Activated T-cell treated with anti-CD3 and anti-CD28 coated beads, Interleukin-2, amount 50 U/mL, for 48 hours (primary cell): ENCODE measurements around the gene CNGA1.

ENCODE experiments used
- DNase-seq, 2 experiments: peaks; one replicate each; pipeline ENCODE4 v3.0.0-alpha.2; 2020

Gene CNGA1

DNA sequence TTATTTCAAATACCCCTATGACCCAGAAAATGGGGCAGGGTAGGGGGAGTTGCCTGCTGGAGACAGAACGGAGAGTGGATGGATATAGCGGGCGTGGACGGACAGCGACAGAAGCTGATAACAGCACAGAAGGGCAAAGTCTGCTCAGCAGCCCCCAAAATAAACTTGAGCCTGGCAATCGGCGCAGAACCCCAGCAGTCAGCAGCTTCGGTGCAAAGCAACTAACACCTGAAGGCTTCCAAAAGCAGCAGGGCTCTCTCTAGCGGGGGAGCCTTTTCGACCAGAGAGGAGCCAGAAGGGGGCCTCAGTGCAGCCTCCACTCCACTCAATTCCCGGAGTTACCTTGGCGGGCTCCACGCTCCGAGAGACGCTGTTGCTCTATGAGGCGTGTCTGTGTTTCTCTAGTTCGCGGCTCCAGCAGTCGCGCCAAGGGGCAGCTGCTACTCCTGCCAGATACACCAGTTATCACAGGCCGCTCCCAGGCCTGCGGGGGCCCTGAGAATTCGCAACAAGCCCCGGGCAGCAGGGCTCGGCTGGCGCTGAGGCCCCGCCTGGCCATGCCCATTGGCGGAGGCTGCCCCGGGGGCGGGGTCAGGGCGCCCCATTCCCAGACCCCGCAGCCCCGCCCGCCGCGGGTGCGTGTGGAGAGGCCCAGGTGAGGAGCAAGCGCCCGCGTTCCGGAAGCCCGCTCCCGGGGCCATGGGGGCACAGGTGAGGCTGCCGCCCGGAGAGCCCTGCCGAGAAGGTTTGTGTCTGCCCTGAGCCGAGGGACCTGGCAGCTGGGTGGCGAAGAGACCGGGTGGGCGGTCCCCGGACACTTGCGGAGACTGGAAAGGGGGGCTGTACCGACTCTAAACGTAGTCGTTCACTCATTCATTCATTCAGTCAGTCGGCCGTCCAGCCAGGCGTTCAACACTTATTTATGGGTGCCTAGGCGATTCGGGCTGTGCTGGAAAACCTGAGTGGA is at the start of gene CNGA1, which contains the start of gene NIPAL1:
CNGA1 (minus strand) TSS at position 541 of the 967 bp plus-strand sequence. CDS start 63,992 bp downstream, outside the sequence.
NIPAL1 (plus strand) TSS at position 632 of the 967 bp plus-strand sequence; CDS start at position 700, 68 bp downstream.
- DNase-seq: peak; percentile 82 to 85

DNA sequence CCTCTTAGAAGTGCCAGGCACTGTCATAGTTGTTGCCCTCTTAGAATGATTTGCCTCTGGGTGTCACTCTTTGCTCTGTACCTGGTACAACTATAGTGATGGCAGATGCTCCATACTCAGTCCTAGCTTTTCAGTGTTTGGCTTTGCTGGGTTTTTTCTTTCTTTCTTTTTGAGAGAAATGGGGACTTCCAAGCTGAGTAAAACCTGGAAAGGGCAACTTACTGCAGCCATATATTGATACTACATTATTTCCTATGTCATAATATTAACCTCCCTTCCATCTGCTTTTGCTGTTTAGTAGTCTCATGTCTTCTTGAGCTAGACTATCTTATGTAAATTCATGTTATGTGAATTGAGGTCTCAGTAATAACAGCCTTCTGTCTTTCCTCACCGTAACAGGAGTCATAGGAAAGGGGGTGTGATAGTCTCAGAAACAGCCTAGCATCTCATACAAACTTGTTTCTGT is 49.1 kb upstream of the CNGA1 start:
- no peak for DNase-seq

DNA sequence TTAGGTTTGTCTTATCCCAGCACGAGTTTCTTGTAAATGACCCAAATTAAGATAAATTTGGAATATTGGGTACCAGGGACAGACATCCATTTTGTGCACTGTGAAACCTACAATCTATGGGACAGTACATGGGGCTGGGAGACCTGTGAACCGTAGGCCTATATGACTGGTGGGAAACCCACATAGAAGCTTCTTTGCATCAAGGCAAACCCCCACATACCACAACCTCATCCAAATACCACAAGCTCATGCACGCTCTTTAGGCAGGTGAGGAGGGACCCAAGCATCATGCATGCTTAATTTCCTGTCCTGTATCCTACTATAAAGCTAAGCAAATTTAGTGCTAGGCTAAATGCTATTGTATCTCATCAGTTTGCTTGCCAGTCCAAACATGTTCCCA is 47.9 kb upstream of the CNGA1 start:
- DNase-seq: no peak

DNA sequence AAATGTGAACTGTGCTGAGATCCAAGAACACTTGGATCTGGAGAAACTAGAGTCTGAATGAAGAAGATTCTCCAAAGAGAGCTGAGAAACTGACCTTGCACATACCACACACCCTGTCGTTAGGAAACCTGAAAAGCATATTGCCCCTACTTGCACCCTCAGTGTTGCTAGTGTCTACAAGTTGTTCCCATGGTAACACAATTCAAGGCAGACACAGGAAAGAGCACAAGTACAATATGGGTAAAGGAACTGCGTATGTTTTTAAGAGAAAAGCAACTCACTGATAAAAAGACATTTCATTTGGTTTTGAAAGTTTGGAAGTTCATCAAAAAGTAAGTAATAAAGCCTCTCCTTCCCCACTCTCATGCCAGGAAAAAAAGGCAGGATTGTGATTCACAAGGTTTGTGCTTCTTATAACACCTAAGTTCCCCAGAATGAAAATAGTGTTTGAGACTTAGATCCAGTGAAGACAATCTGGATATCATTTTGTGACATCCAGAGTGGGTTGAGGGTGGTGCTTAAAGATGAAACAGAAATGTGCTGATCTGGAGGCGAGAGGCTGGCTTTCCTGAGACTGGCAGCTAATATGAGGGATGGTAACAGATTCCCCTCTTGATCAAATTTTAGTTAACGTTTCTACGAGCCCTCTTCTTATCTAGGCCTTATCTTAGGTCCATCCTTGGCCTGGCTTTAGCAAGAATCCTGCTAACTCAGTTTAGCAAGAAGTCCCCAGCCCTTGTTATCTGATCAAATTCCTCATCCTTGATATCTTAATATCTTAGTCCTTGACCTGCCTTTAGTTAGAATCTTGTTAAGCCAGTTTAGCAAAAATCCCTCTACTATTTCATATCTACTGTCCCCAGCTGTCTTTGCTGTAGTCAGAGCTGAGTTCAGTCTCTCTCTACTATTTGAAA is 42.4 kb upstream of the CNGA1 start:
- DNase-seq: no peak

DNA sequence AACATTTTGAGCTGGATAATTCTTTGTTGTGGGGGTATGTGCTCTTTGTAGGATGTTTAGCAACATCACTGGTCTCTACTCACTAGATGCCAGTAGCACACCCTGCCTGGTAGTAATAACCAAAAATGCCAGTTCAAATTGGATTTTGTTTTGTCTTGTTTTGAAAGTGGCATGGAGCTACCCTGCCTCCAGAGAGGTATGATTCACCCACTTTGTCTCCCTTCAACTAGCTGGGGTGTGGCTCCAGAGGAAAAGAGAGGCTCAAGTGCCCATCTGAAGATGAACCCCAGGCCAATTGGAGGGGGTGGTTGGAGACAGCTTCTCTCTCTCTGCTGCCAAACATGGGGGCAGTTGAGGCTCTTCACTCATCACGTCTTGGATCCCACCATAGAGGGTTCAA is 34.6 kb upstream of the CNGA1 start:
- no peak for DNase-seq

DNA sequence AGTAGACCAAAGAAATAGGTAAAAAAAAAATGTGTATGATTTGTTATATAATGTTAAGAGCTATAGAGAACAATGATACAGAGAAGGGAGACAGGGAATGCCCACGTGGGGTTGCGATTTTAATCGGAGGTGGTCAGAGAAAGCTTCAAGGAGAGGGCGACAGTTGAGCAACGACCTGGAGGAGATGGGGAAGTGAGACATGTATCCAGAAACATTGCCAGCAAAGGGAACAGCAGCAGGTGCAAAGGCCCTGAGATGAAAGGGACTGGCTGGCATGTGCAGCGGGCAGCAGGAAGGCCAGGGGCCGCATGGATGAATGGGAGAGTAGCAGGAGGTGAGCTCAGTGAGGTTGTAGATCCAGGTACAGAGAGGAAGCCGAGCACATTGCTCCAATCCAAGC is 33.0 kb upstream of the CNGA1 start:
- no peak for DNase-seq

DNA sequence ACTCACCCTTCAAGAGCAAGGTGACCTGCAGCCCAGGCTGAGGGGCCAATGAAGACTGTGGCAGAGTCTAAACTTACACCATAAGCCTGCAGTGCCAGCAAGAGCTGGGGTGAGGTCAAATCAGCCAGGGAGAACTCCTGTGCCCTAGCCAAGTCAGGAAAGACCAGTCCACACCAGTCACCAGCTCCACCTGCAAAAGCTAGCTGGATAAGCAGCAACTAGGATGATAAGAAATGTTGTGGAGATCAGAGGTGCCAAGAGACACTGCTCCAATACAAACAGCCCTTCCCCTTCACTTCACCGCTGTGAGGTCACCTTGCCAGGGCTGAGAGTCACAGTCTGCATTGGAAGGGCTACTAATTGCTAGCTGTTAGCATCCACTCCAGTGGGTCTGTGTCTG is 31.4 kb upstream of the CNGA1 start:
- DNase-seq: no peak

DNA sequence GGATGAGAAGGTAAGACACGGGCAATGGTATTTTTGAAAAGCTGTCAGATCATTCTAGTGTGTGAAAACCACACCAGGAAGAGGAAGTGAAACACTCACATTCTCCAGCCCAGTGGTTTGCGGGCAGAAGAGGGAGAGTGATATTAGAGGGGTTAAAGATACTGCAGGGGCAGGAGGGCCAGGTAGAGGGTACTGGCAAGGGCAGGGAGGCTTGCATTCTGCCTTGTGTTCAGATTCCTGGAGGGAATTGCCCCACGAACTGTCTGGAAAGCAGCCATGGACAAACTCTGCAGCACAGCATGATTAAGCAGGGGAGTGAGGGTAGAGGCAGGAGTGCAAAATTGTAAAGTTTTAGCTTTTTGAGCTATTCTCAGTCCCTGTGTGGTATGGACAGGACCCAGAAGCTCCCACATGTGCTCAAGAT is 31.0 kb upstream of the CNGA1 start:
- DNase-seq: peak; percentile 87 to 89

DNA sequence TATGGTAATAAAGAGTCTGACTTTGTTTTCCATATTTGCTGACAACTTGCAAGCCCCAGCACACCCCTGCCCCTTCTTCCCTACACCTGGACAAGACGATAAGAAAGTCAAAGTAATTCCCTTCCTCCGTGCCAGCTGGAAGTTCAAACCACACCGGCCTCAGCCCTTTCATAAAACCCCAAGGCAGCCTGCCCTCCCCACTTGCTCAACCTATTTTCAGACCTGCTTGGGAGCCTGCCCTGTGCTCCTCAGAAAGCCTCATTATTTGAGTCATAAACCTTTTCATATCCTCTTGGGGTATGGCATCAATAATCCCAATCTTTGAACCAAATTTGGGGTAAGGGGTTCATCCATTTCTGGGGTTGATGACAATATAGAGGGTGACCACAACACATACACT is 29.6 kb upstream of the CNGA1 start:
- no peak for DNase-seq

DNA sequence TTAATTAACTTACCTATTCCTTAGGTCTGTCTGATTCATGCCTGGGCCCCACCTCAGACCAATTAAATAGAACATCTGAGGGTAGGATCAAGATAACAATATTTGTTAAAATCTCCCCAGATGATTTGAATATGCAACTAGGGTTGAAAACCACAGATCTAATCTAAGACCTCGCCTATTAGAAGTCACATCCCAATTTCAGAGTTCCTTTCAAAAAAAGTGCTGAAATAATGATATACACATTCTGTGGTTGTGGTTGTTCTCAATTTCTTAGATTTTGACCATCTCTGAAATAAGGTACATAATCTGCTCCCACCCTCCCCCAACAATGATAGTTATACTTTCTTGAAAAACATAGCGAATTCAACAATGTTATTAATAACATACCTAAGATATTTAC is 27.8 kb upstream of the CNGA1 start:
- no peak for DNase-seq

DNA sequence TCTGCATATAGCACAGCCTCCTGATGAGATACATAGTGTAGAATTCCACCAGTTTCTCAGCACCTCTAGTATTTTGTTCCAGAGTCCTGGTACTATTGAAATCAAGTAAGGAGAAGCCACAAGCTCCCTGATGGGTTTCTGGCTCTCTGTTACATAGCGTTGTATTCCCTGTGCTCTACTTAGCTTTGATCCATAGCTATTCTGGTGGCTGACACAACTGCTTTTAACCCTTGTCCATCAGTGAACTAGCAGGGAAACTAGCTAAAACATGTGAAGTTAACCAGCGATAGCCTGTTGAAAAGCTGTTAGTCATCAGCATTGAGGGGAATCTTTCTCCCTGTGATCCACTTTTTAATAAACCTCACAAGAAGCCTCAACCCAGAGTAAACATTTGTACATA is 27.0 kb upstream of the CNGA1 start:
- no peak for DNase-seq

DNA sequence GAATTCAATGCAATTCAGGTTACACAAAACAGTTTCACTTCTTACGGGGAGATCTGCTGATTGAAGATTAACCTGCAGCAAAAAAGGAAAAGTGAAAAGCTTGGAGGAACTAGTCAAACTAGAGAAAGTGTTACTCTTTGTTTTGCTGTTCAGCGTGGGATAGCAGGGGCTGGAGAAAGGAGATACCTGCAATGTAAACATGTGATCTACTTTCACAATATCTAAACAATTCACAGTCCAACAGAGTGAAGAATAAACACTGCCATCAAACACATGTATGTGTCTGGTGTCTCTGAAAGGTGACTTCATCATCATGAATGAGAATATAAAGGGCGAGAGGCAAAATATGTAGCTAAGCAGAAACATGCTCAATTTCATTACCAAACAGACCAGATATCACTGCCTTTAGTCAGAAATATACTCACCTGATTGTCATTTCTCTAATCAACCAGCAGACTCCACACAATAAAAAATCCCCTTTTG is 26.5 kb upstream of the CNGA1 start:
- no peak for DNase-seq

DNA sequence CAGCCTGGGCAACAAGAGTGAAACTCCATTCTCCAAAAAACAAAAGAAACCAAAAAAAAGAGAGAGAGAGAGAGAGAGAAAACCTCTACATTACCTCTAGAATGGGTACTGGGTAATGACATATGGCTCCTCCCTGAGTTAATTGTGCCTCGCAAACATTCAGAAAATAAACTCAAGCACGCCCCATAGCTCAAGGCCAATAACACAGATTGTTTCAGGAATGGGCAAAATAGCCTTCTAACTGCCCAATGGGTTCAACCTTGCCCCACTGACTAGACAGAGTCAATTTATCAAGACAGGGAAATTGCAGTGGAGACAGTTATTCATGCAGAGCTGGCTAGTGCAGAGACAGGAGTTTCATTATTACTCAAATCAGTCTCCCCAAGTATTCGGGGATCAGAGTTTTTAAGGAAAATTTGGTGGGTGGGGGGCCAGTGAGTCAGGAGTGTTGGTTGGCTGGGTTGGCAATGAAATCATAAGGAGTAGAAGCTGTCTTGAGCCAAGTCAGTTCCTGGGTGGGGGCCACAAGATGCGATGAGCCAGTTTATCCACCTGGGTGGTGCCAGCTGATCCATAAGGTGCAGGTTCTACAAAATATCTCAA is 25.2 kb upstream of the CNGA1 start:
- peak; percentile 59 to 64 for DNase-seq

DNA sequence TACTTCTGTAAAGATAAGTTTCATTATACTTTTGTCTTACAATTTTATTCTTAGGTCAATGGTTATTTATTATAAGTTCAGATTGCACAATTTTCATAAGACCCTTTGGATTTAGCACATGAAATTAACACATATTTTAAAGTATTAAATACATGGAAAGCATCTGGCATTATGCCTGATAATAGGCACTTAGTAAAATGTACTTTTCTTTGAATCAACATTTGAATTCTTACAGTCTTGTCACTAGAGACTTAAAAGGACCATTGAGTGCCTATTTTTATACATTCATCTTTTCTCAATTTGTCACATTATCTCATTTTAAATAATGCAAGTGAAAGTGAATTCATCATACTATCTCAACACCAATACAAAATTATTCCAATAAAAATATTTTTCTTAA is 23.1 kb upstream of the CNGA1 start:
- no peak for DNase-seq

DNA sequence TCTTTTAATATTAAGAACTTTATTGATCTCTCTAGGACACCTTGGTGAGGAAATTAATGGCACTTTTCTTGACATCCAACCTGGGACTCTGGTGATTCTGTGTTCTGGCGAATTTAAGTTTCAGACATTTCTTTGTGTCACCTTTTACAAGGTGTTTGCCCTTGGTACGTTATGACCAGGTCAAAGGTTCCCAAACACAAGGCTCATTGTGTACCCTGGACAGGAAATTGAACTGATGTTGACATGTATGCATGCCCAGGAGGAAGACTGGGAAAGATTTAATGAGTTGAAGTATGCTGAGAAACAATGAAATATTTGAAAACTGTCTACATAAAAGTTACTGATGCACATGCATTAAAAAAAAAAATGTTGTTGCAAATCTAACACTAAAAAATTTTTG is 22.2 kb upstream of the CNGA1 start:
- no peak for DNase-seq

DNA sequence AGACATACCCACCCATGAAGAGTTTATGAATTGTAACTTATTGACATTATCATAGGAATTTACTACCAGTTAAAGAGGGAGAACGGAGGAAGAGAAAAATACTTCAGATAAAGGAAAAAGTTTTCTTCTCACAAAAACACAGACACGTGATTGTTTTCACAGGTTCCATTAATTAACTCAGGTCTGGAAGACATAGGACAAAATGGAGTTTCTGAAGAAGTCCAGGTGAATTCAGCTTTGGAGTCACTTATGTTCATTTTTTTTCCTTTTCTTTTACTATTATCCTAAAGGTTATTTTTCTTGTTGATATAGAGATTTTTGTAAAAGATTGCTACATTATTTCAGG is 20.6 kb upstream of the CNGA1 start:
- DNase-seq: no peak

DNA sequence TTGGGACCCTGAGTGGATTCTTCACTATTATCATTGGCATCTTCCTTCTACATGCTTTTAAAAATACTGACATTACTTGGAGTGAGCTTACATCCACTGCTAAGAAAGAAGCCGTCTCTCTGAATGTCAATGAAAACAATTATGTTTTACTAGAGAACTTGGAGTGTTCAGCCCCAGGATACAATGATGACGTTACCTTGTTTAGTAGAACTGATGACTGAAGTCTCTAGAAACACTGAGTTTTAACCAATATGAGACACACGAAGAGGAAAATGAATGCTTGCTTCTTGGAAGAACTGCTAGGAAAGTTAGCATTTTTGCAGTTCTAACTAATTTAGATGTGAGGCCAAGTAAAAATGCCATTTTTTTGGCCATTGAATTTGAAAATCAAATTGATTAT is 19.5 kb upstream of the CNGA1 start:
- DNase-seq: no peak

DNA sequence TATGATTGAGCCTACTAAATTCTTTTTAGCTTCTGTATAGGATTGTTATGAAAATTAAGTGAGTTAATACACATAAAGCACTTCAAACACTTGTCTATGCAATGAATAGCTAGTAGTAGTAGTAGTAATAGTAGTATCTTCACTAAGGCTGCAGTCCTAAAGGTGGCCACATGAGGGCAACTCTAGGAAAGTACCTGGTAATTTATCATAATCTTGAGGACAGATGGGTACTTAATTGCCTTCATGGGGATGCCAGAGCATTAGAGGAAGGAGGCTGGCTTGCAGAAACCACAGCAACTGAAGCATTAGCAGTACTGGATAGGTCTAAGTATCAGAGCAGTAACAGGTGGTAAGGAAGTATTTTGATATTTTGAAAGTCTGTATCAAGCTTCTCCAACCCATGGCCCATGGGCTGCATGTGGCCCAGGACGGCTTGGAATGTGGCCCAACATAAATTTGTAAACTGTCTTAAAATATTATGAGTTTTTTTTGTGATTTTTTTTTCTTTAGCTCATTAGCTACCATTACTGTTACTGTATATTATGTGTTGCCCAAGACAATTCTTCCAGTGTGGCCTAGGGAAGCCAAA is 17.4 kb upstream of the CNGA1 start:
- peak; percentile 75 to 79 for DNase-seq

DNA sequence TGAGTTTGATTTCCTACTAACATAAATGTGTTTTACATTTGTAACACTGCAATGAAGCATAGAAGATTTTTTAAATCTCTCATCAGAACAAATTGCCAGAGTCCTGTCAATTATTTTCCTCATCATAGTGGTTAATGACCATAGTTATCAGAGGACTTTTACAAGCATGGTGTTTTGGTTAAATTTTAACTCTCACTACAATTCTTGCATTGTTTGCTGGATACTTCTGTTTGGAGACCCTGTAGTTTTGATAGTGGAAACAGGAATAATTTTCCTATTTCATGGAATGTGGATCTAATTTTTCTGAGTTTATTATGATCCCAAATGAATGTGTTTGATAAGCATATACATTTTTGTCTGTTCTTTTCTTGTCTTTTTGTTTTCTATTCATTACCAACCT is 16.9 kb upstream of the CNGA1 start:
- no peak for DNase-seq

DNA sequence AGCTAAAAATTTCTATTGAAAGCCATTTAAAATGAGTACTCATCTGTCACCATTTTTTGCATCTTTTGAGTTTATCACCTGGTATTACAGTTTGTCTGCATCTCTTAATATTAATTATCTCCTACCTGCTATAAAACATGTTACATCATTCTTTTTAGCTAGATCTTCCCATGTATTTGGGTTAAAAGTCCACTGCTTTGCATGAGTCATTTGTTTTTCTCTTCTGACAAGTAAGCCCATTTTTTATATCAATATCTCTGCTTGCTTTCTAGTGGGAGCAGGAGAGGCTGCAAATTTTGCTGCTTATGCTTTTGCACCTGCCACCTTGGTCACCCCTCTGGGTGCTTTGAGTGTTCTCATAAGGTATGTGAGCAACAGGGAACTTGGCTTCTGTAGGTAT is 16.2 kb upstream of the CNGA1 start:
- DNase-seq: no peak

DNA sequence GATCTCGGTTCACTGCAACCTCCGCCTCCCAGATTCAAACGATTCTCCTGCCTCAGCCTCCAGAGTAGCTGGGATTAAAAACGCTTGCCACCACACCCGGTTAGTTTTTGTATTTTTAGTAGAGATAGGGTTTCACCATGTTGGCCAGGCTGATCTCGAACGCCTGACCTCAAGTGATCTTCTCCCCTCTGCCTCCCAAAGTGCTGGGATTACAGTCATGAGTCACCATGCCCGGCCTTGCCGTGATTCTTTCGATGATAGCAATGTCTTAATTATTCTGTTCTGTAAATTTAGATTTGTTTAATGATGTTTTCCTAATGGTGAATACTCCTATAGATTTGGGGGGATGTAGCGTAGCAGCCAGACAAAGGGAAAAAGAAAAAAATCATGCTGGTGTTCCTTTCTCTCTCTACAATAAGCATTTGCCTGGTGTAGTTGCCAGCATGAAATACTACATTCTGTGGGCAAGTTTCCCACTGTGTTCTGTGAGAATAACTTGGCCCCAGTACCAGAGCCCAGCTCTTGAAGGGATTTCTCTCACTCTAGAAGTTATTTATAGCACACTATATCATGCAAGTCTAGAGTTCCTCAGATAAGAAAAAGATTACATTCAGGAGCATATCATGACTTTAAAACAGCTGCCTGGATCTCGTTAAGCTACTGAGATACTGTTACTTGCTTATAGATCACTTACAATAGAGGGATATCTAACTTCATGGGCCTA is 15.5 kb upstream of the CNGA1 start:
- no peak for DNase-seq

DNA sequence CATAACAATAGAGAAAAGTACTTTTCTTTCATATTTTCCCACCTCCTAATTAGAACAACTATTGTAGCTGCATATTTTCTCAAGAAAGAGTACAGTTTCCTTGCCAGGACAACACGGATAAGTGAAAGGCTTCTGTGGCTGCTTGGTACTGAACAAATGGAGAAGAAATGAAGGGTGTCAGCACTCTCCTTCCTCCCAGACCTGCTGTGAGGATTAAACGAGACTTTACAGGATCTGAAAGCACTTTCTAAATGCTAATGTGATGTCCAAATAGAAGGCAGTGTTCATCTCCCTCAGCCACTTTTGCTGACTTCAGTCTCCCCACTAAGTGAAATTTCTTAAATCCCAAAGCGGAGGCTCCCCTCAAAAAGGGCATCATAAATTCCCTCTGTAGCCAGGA is 14.0 kb upstream of the CNGA1 start:
- no peak for DNase-seq
